HepG2 (cell line): ENCODE measurements around the gene STX7. TPM values are rescaled to one million over a fixed set of nuclear protein-coding genes. Genes with fewer than 3 reads are reported as not detected.
A peak's percentile ranks its signal among the peaks of the same experiment; 100 is the strongest.

ENCODE experiments used
- ADNP ChIP-seq: sonication (generic); formaldehyde crosslinking; IDR thresholded peaks from 2 replicates; pipeline ENCODE4 v1.4.0; 2020; ENCODE audit warnings: missing genetic modification reagents
- BATF2 ChIP-seq: sonication (generic); formaldehyde crosslinking; IDR thresholded peaks from 2 replicates; pipeline ENCODE4 v1.8.0; 2022; ENCODE audit warnings: mild to moderate bottlenecking, missing genetic modification reagents, moderate library complexity
- BRCA1 ChIP-seq: sonication (generic); formaldehyde crosslinking; IDR thresholded peaks from 2 replicates; pipeline ENCODE4 v1.4.0; 2020; ENCODE audit warnings: missing genetic modification reagents
- CAMTA2 ChIP-seq: sonication (generic); formaldehyde crosslinking; IDR thresholded peaks from 2 replicates; pipeline ENCODE4 v1.4.0; 2020; ENCODE audit warnings: mild to moderate bottlenecking, missing genetic modification reagents, borderline replicate concordance
- CC2D1A ChIP-seq: sonication (generic); formaldehyde crosslinking; IDR thresholded peaks from 2 replicates; pipeline ENCODE4 v1.8.1; 2023; ENCODE audit warnings: mild to moderate bottlenecking, missing genetic modification reagents
- HMG20A ChIP-seq: IDR thresholded peaks from 2 replicates; pipeline ENCODE4 v1.6.1; 2016; ENCODE audit warnings: borderline replicate concordance
- IKZF1 ChIP-seq: fragments of 450-650 bp; IDR thresholded peaks from 2 replicates; pipeline ENCODE4 v1.7.1; 2016
- KDM3A ChIP-seq: IDR thresholded peaks from 2 replicates; pipeline ENCODE4 v1.6.1; 2018; ENCODE audit warnings: low read depth, missing compliant biosample characterization
- KMT2A ChIP-seq: sonication (generic); formaldehyde crosslinking; IDR thresholded peaks from 2 replicates; pipeline ENCODE4 v1.4.0; 2020; ENCODE audit warnings: missing genetic modification reagents
- NFYB ChIP-seq: sonication (generic); formaldehyde crosslinking; IDR thresholded peaks from 2 replicates; pipeline ENCODE4 v1.4.0; 2020; ENCODE audit warnings: missing genetic modification reagents
- PBX3 ChIP-seq: sonication (generic); formaldehyde crosslinking; IDR thresholded peaks from 2 replicates; pipeline ENCODE4 v1.8.1; 2023; ENCODE audit warnings: missing genetic modification reagents, inconsistent platforms, borderline replicate concordance
- SAP130 ChIP-seq: IDR thresholded peaks from 2 replicates; pipeline ENCODE4 v1.6.1; 2016; ENCODE audit warnings: low read depth
- ZBTB1 ChIP-seq: sonication (generic); formaldehyde crosslinking; IDR thresholded peaks from 2 replicates; pipeline ENCODE4 v1.4.0; 2020; ENCODE audit warnings: missing genetic modification reagents, borderline replicate concordance
- ZNF263 ChIP-seq: sonication (generic); formaldehyde crosslinking; IDR thresholded peaks from 2 replicates; pipeline ENCODE4 v1.4.0; 2020; ENCODE audit warnings: missing genetic modification reagents
- ZNF33A ChIP-seq: sonication (generic); formaldehyde crosslinking; IDR thresholded peaks from 2 replicates; pipeline ENCODE4 v1.5.1; 2020; ENCODE audit warnings: missing genetic modification reagents, mild to moderate bottlenecking, moderate library complexity, borderline replicate concordance
- ZNF615 ChIP-seq: sonication (generic); formaldehyde crosslinking; IDR thresholded peaks from 2 replicates; pipeline ENCODE4 v1.5.0; 2020; ENCODE audit warnings: mild to moderate bottlenecking, missing genetic modification reagents, borderline replicate concordance
- ZNF644 ChIP-seq: IDR thresholded peaks from 2 replicates; pipeline ENCODE4 v1.6.1; 2016; ENCODE audit warnings: low read depth
- ZNF850 ChIP-seq: sonication (generic); formaldehyde crosslinking; conservative IDR thresholded peaks from 2 replicates; pipeline ENCODE4 v1.9.0; 2021; ENCODE audit warnings: mild to moderate bottlenecking, missing genetic modification reagents
- ZSCAN25 ChIP-seq: sonication (generic); formaldehyde crosslinking; IDR thresholded peaks from 2 replicates; pipeline ENCODE4 v1.8.0; 2022; ENCODE audit warnings: mild to moderate bottlenecking, missing genetic modification reagents
- ZZZ3 ChIP-seq: sonication (generic); formaldehyde crosslinking; IDR thresholded peaks from 2 replicates; pipeline ENCODE4 v1.4.0; 2020; ENCODE audit warnings: missing genetic modification reagents, mild to moderate bottlenecking, borderline replicate concordance
- polyA plus RNA-seq, 8 experiments: library from polyadenylated mRNA; depleted of rRNA in 3 of 8; stranded (reverse) in 7 of 8; unstranded in 1 of 8; fragments of >200 nt; fragmentation: Illumina TruSeq in 4 of 8; extraction: Trizol in 4 of 8; gene quantifications; 2 replicates each; pipeline versions ENCODE4 v1.2.1 to v1.2.3, GENCODE V29; 2011 to 2016; ENCODE audit warnings: low read depth in 4 of 8, missing spikeins in 1 of 8, mixed read lengths in 1 of 8; ENCODE audit not compliant: insufficient read depth in 1 of 8
- total RNA-seq, 5 experiments: library from RNA; depleted of rRNA; stranded (reverse); fragments of >200 nt; fragmentation: Illumina TruSeq; extraction: Trizol; gene quantifications; 2 replicates each; pipeline ENCODE4 v1.2.3, GENCODE V29; 2016; ENCODE audit warnings: low read depth in 1 of 5
- TF ChIP-seq, protein P1 (sequence below): sonication (generic); formaldehyde crosslinking; IDR thresholded peaks from 2 replicates; pipeline ENCODE4 v1.5.0; 2020; ENCODE audit warnings: mild to moderate bottlenecking, missing genetic modification reagents
- TF ChIP-seq, protein P2 (sequence below): sonication (generic); formaldehyde crosslinking; IDR thresholded peaks from 2 replicates; pipeline ENCODE4 v1.4.0; 2020; ENCODE audit warnings: mild to moderate bottlenecking, low read depth, missing genetic modification reagents
- TF ChIP-seq, protein P3 (sequence below): sonication (generic); formaldehyde crosslinking; IDR thresholded peaks from 2 replicates; pipeline ENCODE4 v1.5.0; 2020; ENCODE audit warnings: missing genetic modification reagents

The STX7 gene
- total and polyA plus RNA-seq, 2 of the 13 experiments (the other 11 are each of a cell fraction or from before 2014, with no cell fraction given) = 28.0 to 34.7 TPM

GRCh38 chr6:132512638-132513632 is at the start of gene STX7 (continued):
- TF ChIP-seq HMG20A (peak; percentile 9; the same call in 1 of the 2 replicates), BATF2 (CRISPR knock-in tag) (no peak), ZNF263 (CRISPR knock-in tag) (peak; percentile 18; the same call in 1 of the 2 replicates), ZZZ3 (no peak), ZNF644 (CRISPR knock-in tag) (no peak), KMT2A (CRISPR knock-in tag) (peak; percentile 74), ZNF850 (CRISPR knock-in tag) (peak; percentile 5; the same call in 1 of the 2 replicates), CC2D1A (no peak), IKZF1 (no peak), ZSCAN25 (CRISPR knock-in tag) (no peak; the same call in 1 of the 2 replicates), KDM3A (CRISPR knock-in tag) (peak; percentile 90), ZNF33A (peak; percentile 80; the same call in 1 of the 2 replicates), NFYB (CRISPR knock-in tag) (peak; percentile 94), CAMTA2 (CRISPR knock-in tag) (peak; percentile 98; the same call in 1 of the 2 replicates), BRCA1 (CRISPR knock-in tag) (peak; percentile 65; the same call in 1 of the 2 replicates), ZBTB1 (CRISPR knock-in tag) (0 out of 2 replicates have a peak, but pooled peaks have one; percentile 61), PBX3 (CRISPR knock-in tag) (peak; percentile 80; the same call in 1 of the 2 replicates), ZNF615 (CRISPR knock-in tag) (no peak; the same call in 1 of the 2 replicates), SAP130 (CRISPR knock-in tag) (peak; percentile 97), ADNP (no peak)
- TF ChIP-seq, protein P1, sequence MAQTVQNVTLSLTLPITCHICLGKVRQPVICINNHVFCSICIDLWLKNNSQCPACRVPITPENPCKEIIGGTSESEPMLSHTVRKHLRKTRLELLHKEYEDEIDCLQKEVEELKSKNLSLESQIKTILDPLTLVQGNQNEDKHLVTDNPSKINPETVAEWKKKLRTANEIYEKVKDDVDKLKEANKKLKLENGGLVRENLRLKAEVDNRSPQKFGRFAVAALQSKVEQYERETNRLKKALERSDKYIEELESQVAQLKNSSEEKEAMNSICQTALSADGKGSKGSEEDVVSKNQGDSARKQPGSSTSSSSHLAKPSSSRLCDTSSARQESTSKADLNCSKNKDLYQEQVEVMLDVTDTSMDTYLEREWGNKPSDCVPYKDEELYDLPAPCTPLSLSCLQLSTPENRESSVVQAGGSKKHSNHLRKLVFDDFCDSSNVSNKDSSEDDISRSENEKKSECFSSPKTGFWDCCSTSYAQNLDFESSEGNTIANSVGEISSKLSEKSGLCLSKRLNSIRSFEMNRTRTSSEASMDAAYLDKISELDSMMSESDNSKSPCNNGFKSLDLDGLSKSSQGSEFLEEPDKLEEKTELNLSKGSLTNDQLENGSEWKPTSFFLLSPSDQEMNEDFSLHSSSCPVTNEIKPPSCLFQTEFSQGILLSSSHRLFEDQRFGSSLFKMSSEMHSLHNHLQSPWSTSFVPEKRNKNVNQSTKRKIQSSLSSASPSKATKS (CRISPR knock-in tag) = no peak; the same call in 1 of the 2 replicates
- TF ChIP-seq, protein P2, sequence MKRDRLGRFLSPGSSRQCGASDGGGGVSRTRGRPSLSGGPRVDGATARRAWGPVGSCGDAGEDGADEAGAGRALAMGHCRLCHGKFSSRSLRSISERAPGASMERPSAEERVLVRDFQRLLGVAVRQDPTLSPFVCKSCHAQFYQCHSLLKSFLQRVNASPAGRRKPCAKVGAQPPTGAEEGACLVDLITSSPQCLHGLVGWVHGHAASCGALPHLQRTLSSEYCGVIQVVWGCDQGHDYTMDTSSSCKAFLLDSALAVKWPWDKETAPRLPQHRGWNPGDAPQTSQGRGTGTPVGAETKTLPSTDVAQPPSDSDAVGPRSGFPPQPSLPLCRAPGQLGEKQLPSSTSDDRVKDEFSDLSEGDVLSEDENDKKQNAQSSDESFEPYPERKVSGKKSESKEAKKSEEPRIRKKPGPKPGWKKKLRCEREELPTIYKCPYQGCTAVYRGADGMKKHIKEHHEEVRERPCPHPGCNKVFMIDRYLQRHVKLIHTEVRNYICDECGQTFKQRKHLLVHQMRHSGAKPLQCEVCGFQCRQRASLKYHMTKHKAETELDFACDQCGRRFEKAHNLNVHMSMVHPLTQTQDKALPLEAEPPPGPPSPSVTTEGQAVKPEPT = peak; percentile 94
- TF ChIP-seq, protein P3, sequence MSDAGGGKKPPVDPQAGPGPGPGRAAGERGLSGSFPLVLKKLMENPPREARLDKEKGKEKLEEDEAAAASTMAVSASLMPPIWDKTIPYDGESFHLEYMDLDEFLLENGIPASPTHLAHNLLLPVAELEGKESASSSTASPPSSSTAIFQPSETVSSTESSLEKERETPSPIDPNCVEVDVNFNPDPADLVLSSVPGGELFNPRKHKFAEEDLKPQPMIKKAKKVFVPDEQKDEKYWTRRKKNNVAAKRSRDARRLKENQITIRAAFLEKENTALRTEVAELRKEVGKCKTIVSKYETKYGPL (CRISPR knock-in tag) = no peak; the same call in 1 of the 2 replicates
